Right ventricle myocardium superior (tissue), 1 donor: ENCODE data around the gene C19orf67. TPM values are rescaled to one million over a fixed set of nuclear protein-coding genes. Genes with fewer than 3 reads are reported as not detected.
"Not testable (repeated sequence)": the region's sequence is repeated elsewhere in the genome, so short reads cannot be mapped to it uniquely, and the experiment has no call there.

Experiments used
- ATAC-seq: fragments of 200-7000 bp; cut with Tn5 transposase; one replicate; pipeline ENCODE4 v1.9.1; 2020; ENCODE audit warnings: mild to moderate bottlenecking; ENCODE audit not compliant: poor library complexity
- DNase-seq: peaks from one replicate; pipeline ENCODE4 v3.0.0-alpha.2; 2020
- intact Hi-C: fragments of 100-400 bp; cut with DNase I; formaldehyde crosslinking; loops from one replicate; pipeline ENCODE4 v1.11.2; 2022
- total RNA-seq: library from RNA; stranded (reverse); fragmentation: NEBNext Ultra II Directional; extraction: Animal tissue kit (Norgen Biotek cat#: 25700); gene quantifications from one replicate; pipeline ENCODE4 v1.2.1, GENCODE V29; 2021
- donor health status: DM: no; HTN: yes; CAD: no; lungs with severe emphysema.

Gene C19orf67
- total RNA-seq, 1 donor from 2014 or later: not detected

DNA sequence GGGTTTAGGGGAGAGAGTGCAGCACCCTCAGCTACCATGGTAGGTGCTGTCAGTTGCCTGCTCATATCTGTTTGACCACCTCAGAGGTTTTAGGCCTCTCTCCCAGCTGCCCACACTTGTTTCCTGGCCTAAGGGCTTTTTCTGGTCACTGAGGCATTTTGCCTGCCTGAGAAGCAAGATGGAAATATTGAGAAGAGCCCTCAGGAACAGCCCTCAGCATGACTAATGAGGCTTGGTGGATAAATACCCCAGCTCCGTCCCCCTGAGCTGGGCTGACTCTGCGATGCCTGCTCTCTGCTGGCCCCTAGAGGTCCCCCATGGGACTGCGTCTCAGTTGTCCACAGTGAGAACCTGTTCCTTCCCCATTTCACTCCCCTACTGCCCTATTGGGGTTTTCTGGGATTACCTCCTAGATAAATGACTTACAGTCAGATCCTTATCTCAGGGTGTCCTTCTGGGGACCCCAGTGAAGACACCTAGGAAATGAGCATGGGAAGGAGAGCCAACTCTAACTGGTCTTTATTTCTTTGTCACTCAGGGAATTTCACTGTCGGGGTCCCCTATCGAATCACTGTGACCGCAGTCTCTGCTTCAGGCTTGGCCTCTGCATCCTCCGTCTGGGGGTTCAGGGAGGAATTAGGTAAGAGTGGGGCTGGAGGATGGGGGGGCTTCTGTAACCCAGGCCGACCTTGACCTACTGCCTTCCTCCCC is 37.0 kb downstream of the C19orf67 start:
- DNase-seq (peak; percentile 79), ATAC-seq (peak; percentile 77)
- intact Hi-C loops: no loop called here

DNA sequence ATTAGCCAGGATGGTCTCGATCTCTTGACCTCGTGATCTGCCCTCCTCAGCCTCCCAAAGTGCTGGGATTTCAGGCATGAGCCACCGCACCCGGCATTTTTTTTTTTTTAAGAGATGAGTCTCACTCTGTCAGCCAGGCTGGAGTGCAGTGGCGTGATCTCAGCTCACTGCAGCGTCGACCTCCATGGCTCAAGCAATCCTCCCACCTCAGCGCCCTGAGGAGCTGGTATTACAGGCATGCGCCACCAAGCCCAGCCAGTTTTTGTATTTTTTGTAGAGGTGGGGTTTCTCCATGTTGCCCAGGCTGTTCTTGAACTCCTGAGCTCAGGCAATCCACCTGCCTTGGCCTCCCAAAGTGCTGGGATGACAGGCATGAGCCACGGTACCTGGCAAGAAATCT is 37.7 kb downstream of the C19orf67 start:
- intact Hi-C loops, ATAC-seq: not testable (repeated sequence)

GRCh38 chr19:14042659-14043608 is 42.6 kb downstream of the C19orf67 start:
- ATAC-seq (peak; percentile 87), DNase-seq (peak; percentile 45)
- intact Hi-C loops: not testable (repeated sequence)

More for the DNA sequence above, 37.7 kb downstream of the C19orf67 start:
- DNase-seq: not testable (repeated sequence)

DNA sequence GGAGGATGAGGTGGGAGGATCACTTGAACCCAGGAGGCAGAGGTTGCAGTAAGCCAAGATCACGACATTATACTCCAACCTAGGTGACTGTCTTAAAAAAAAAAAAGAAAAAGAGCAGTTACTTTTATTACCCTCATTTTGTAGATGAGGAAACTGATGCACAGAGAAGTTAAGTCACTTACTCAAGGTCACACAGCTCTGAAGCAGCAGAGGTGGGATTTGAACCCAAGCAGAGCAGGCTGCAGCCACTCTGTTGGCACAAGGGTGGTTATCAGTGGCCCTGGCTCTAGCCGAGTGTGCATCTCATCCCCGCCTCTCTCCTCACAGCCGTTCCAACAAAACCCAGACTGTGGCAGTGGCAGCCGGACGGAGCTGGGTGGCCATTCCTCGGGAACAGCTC is 46.4 kb downstream of the C19orf67 start:
- ATAC-seq (no peak), DNase-seq (no peak)
- intact Hi-C loops: no loop called here

GRCh38 chr19:14035706-14036105 is 49.9 kb downstream of the C19orf67 start:
- ATAC-seq (no peak), DNase-seq (no peak)
- intact Hi-C loops: no loop called here

- DNase-seq, intact Hi-C loops, ATAC-seq: not testable (repeated sequence)
Measured at GRCh38 chr19:14035159-14035558, 50.4 kb downstream of the C19orf67 start.

DNA sequence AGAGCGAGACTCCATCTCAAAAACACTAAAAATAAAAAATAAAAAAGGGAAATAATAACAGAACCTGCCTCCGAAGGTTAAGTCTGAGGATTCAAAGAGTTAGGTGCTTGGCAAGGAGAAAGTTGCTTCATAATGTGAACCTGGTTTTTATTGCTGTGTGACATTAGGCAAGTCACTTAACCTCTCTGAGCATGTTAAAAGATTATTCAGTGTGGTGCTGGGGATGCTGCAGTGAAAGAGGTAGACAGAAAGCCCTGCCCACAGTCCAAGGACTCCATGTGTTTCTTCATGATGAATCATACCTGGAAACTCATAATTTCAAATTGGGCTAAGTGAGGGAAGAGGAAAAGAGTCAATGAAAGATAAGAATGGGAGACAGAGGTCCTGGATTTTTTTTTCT is 51.6 kb downstream of the C19orf67 start:
- ATAC-seq: no peak
- intact Hi-C loops: no loop called here
- DNase-seq: no peak

DNA sequence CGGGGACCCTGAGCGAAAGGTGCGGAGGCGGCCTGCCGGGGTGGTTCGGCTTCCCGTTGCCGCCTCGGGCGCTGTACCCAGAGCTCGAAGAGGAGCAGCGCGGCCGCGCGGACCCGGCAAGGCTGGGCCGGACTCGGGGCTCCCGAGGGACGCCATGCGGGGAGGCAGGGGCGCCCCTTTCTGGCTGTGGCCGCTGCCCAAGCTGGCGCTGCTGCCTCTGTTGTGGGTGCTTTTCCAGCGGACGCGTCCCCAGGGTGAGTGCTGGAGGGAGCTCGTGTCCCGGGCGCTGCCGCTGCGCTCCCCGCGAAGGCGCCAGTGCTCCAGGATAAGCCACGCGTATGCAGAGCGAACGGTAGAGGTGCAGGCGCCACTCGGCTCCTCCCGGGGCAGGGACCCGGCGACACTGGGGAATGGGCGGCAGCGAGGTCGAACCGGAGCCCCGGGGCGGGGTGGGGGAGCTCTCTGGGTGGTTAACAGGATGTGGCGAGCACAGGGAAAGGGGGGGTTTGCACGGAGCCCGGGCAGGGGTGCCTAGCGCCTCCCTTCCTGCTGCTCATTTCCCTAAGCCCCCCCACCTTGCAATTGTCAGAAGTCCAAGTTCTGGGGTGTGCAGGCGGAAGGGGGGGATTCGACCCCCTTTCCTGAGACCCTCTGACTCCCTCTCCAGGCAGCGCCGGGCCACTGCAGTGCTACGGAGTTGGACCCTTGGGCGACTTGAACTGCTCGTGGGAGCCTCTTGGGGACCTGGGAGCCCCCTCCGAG is 53.7 kb downstream of the C19orf67 start, which contains the start of gene IL27RA:
Gene IL27RA, plus strand, starts transcription at position 44 of the 762 bp plus-strand sequence. Its CDS starts 111 bp downstream, at position 155.
- ATAC-seq: peak; percentile 85
- peak; percentile 81 for DNase-seq
- intact Hi-C loops: no loop called here

Other genes starting within 250 kb of the C19orf67 start
- 1.8 TPM for gene NANOS3, start 208.6 kb downstream of the C19orf67 start, total RNA-seq
- gene BRME1, start 179.7 kb downstream of the C19orf67 start, total RNA-seq: 0.81 TPM
- 20.0 TPM for gene CC2D1A, start 179.6 kb downstream of the C19orf67 start, total RNA-seq
- 3.1 TPM for gene PODNL1, start 147.4 kb downstream of the C19orf67 start, total RNA-seq
- 15.4 TPM for gene DCAF15, start 133.3 kb downstream of the C19orf67 start, total RNA-seq
- 13.0 TPM for gene RFX1, start 79.5 kb downstream of the C19orf67 start, total RNA-seq
- gene RLN3, start 57.6 kb downstream of the C19orf67 start, total RNA-seq: not detected
- 5.3 TPM for gene IL27RA, start 54.0 kb downstream of the C19orf67 start, total RNA-seq
- gene PALM3, start 23.7 kb downstream of the C19orf67 start, total RNA-seq: not detected
- gene MISP3, start 13.0 kb downstream of the C19orf67 start, total RNA-seq: 7.9 TPM
- 51.1 TPM for gene SAMD1, start 5.0 kb upstream of the C19orf67 start, total RNA-seq
- gene PRKACA, start 32.0 kb upstream of the C19orf67 start, total RNA-seq: 460 TPM
- gene ASF1B, start 50.8 kb upstream of the C19orf67 start, total RNA-seq: 1.00 TPM
- gene ADGRL1, start 120.4 kb upstream of the C19orf67 start, total RNA-seq: 20.0 TPM